Kasumi-1 (cell line): ENCODE measurements around the gene F8.
A peak's percentile ranks its signal among the peaks of the same experiment; 100 is the strongest.
"Not testable (repeated sequence)": the region's sequence is repeated elsewhere in the genome, so short reads cannot be mapped to it uniquely, and the experiment has no call there.

Experiments
- DNase-seq, 2 experiments: peaks; one replicate each; lab custom pipeline; 2025; lab: John Stamatoyannopoulos, UW

Gene F8

GRCh38 chrX:154885057-154885456, 137.5 kb downstream of the F8 start:
- not testable (repeated sequence) for DNase-seq

GRCh38 chrX:154884069-154884468, 138.5 kb downstream of the F8 start:
- not testable (repeated sequence) for DNase-seq

- no peak for DNase-seq
Measured at GRCh38 chrX:154873329-154873728, 149.2 kb downstream of the F8 start.

GRCh38 chrX:154868522-154868921, 154.0 kb downstream of the F8 start:
- not testable (repeated sequence) for DNase-seq

GRCh38 chrX:154855256-154855655, 167.3 kb downstream of the F8 start:
- DNase-seq = no peak

- DNase-seq = no peak
Measured at GRCh38 chrX:154850957-154851611, 171.4 kb downstream of the F8 start.

GRCh38 chrX:154840856-154841255, 181.7 kb downstream of the F8 start:
- peak; percentile 74 to 76 for DNase-seq

- no peak for DNase-seq
Measured at GRCh38 chrX:154836163-154836562, 186.4 kb downstream of the F8 start.

- no peak for DNase-seq
Measured at GRCh38 chrX:154834562-154834961, 188.0 kb downstream of the F8 start, which contains the start of gene SMIM9. Gene SMIM9, minus strand, starts transcription at chrX:154834662. Its CDS starts 3,806 bp downstream, at chrX:154830856.

GRCh38 chrX:154833746-154834274, 188.7 kb downstream of the F8 start:
- DNase-seq = no peak

GRCh38 chrX:154829926-154830442, 192.5 kb downstream of the F8 start:
- DNase-seq = no peak

- no peak for DNase-seq
Measured at GRCh38 chrX:154829134-154829533, 193.4 kb downstream of the F8 start.

GRCh38 chrX:154828016-154828408, 194.5 kb downstream of the F8 start:
- DNase-seq = no peak

- no peak for DNase-seq
Measured at GRCh38 chrX:154827194-154828015, 195.1 kb downstream of the F8 start.

- not testable (repeated sequence) for DNase-seq
Measured at GRCh38 chrX:154825586-154825985, 196.9 kb downstream of the F8 start.

GRCh38 chrX:154824638-154825037, 197.9 kb downstream of the F8 start:
- DNase-seq = no peak

GRCh38 chrX:154822029-154822428, 200.5 kb downstream of the F8 start:
- no peak for DNase-seq

GRCh38 chrX:154821523-154821922, 201.0 kb downstream of the F8 start:
- no peak for DNase-seq

- no peak for DNase-seq
Measured at GRCh38 chrX:154819771-154820341, 202.7 kb downstream of the F8 start.

GRCh38 chrX:154818916-154819770, 203.4 kb downstream of the F8 start:
- no peak for DNase-seq

GRCh38 chrX:154817048-154817618, 205.4 kb downstream of the F8 start:
- DNase-seq = not testable (repeated sequence)
